SK-N-SH treated with all-trans-retinoic acid at 6 μM for 48 hours (cell line): ENCODE measurements around the gene VPS37C.

Experiments
- ARNTL ChIP-seq: fragments of 450-650 bp; formaldehyde crosslinking; IDR thresholded peaks from 2 replicates; pipeline ENCODE4 v1.5.0; 2020; ENCODE audit warnings: low read depth, mild to moderate bottlenecking, moderate library complexity, borderline replicate concordance
- CREB5 ChIP-seq: fragments of 250-450 bp; sonication (Bioruptor Pico); IDR thresholded peaks from 2 replicates; pipeline ENCODE4 v1.5.1; 2020; ENCODE audit warnings: low read depth, mild to moderate bottlenecking, moderate library complexity
- CSDC2 ChIP-seq: fragments of 250-450 bp; sonication (Bioruptor Pico); IDR thresholded peaks from 2 replicates; pipeline ENCODE4 v1.5.0; 2020; ENCODE audit warnings: mild to moderate bottlenecking, moderate library complexity
- GLIS3 ChIP-seq: fragments of 250-450 bp; sonication (Bioruptor Pico); IDR thresholded peaks from 2 replicates; pipeline ENCODE4 v1.5.0; 2020; ENCODE audit warnings: mild to moderate bottlenecking, moderate library complexity
- ISL1 ChIP-seq: fragments of 250-450 bp; sonication (Bioruptor Pico); IDR thresholded peaks from 2 replicates; pipeline ENCODE4 v2.1.2; 2022; ENCODE audit warnings: mild to moderate bottlenecking, moderate library complexity
- OSR1 ChIP-seq: fragments of 250-450 bp; sonication (Bioruptor Pico); IDR thresholded peaks from 2 replicates; pipeline ENCODE4 v1.8.0; 2022; ENCODE audit warnings: moderate library complexity, mild to moderate bottlenecking, inconsistent platforms
- PATZ1 ChIP-seq: fragments of 250-450 bp; sonication (Bioruptor Pico); IDR thresholded peaks from 2 replicates; pipeline ENCODE4 v1.8.0; 2020; ENCODE audit warnings: mild to moderate bottlenecking, moderate library complexity, borderline replicate concordance
- POU6F1 ChIP-seq: fragments of 250-450 bp; sonication (Bioruptor Pico); IDR thresholded peaks from 2 replicates; pipeline ENCODE4 v1.8.0; 2021; ENCODE audit warnings: low read depth, mild to moderate bottlenecking, moderate library complexity, borderline replicate concordance
- RARB ChIP-seq: fragments of 250-450 bp; sonication (Bioruptor Pico); IDR thresholded peaks from 2 replicates; pipeline ENCODE4 v1.8.0; 2021; ENCODE audit warnings: mild to moderate bottlenecking, moderate library complexity
- TCF4 ChIP-seq: fragments of 250-450 bp; sonication (Bioruptor Pico); IDR thresholded peaks from 2 replicates; pipeline ENCODE4 v1.8.0; 2021; ENCODE audit warnings: mild to moderate bottlenecking, moderate library complexity, borderline replicate concordance
- ZFP3 ChIP-seq: fragments of 250-450 bp; sonication (Bioruptor Pico); IDR thresholded peaks from 2 replicates; pipeline ENCODE4 v1.5.0; 2020; ENCODE audit warnings: mild to moderate bottlenecking, moderate library complexity
- ZNF70 ChIP-seq: fragments of 450-650 bp; formaldehyde crosslinking; IDR thresholded peaks from 2 replicates; pipeline ENCODE4 v1.5.0; 2020; ENCODE audit warnings: mild to moderate bottlenecking, moderate library complexity

GRCh38 chr11:61115498-61116224, 45.6 kb downstream of the VPS37C start:
- TF ChIP-seq ISL1 (CRISPR knock-in tag) (no peak), POU6F1 (CRISPR knock-in tag) (no peak), PATZ1 (CRISPR knock-in tag) (no peak), TCF4 (no peak), ARNTL (no peak), OSR1 (CRISPR knock-in tag) (no peak), ZFP3 (no peak), ZNF70 (CRISPR knock-in tag) (no peak), GLIS3 (CRISPR knock-in tag) (no peak), CSDC2 (no peak), CREB5 (CRISPR knock-in tag) (no peak), RARB (CRISPR knock-in tag) (no peak)
